Neural crest cell (in vitro differentiated cells): Measurements from ENCODE around the gene MSRB2. TPM values are rescaled to one million over a fixed set of nuclear protein-coding genes. Genes with fewer than 3 reads are reported as not detected.
"Not testable (repeated sequence)": the region's sequence is repeated elsewhere in the genome, so short reads cannot be mapped to it uniquely, and the experiment has no call there.

Source experiments
- DNase-seq: peaks from one replicate; pipeline ENCODE4 v3.0.0; 2021; ENCODE audit warnings: low read depth, mixed read lengths, low spot score
- H3K27ac Mint-ChIP-seq: one replicate; pipeline ENCODE4 v1.8.0; 2021; ENCODE audit warnings: mild to moderate bottlenecking, mixed read lengths; ENCODE audit not compliant: unreplicated experiment
- H3K27me3 Mint-ChIP-seq: 2 replicates; pipeline ENCODE4 v1.8.0; 2021; ENCODE audit warnings: low read depth, mild to moderate bottlenecking, mixed read lengths
- H3K36me3 Mint-ChIP-seq: 2 replicates; pipeline ENCODE4 v1.8.0; 2021; ENCODE audit warnings: low read depth, mild to moderate bottlenecking, mixed read lengths
- H3K4me1 Mint-ChIP-seq: 2 replicates; pipeline ENCODE4 v1.8.0; 2021; ENCODE audit warnings: mixed read lengths
- H3K4me3 Mint-ChIP-seq: one replicate; pipeline ENCODE4 v1.8.0; 2021; ENCODE audit warnings: mild to moderate bottlenecking, mixed read lengths
- H3K9me3 Mint-ChIP-seq: 2 replicates; pipeline ENCODE4 v1.8.0; 2021; ENCODE audit warnings: mixed read lengths
- total RNA-seq: library from RNA; stranded (reverse); gene quantifications from 2 replicates; pipeline ENCODE4 v1.2.1, GENCODE V29; 2021
- TF ChIP-seq, protein P1 (sequence below): fragments of 200-600 bp; sonication (generic); conservative IDR thresholded peaks from 2 replicates; pipeline ENCODE4 v1.5.0; 2021; ENCODE audit warnings: antibody characterized with exemption, mild to moderate bottlenecking

MSRB2 gene
- total RNA-seq, 1 donor from 2014 or later: 28.9 TPM

DNA sequence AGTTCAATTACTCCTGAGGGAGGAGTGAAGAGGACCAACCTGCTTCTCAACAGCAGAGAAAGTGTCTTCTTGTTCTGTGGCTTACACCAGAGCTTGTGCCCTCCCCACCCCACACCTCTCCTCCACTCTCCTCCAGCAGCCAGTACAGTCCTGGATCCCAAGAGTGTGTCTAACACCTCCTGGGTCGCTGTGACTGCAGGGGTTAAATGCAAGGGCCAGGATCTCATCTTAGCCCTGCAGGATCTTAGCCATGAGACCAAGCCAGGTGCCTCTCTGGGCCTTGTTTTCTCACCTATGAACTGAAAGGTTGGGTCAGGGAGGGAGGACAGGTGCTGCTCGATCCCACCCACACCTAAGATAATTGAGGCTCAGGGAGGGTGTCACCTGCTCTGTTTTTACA, 34.5 kb upstream of the MSRB2 start:
- TF ChIP-seq, protein P1, sequence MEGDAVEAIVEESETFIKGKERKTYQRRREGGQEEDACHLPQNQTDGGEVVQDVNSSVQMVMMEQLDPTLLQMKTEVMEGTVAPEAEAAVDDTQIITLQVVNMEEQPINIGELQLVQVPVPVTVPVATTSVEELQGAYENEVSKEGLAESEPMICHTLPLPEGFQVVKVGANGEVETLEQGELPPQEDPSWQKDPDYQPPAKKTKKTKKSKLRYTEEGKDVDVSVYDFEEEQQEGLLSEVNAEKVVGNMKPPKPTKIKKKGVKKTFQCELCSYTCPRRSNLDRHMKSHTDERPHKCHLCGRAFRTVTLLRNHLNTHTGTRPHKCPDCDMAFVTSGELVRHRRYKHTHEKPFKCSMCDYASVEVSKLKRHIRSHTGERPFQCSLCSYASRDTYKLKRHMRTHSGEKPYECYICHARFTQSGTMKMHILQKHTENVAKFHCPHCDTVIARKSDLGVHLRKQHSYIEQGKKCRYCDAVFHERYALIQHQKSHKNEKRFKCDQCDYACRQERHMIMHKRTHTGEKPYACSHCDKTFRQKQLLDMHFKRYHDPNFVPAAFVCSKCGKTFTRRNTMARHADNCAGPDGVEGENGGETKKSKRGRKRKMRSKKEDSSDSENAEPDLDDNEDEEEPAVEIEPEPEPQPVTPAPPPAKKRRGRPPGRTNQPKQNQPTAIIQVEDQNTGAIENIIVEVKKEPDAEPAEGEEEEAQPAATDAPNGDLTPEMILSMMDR: no peak
- Mint-ChIP-seq H3K4me1 (peaks cover 19% of the 10 kb centered on the region), H3K27me3 (no peaks in the 10 kb centered on the region), H3K4me3 (no peak overlapping the region), H3K27ac (no peak overlapping the region), H3K9me3 (peaks cover 6% of the 10 kb centered on the region), H3K36me3 (no peaks in the 10 kb centered on the region)
- no peak for DNase-seq

DNA sequence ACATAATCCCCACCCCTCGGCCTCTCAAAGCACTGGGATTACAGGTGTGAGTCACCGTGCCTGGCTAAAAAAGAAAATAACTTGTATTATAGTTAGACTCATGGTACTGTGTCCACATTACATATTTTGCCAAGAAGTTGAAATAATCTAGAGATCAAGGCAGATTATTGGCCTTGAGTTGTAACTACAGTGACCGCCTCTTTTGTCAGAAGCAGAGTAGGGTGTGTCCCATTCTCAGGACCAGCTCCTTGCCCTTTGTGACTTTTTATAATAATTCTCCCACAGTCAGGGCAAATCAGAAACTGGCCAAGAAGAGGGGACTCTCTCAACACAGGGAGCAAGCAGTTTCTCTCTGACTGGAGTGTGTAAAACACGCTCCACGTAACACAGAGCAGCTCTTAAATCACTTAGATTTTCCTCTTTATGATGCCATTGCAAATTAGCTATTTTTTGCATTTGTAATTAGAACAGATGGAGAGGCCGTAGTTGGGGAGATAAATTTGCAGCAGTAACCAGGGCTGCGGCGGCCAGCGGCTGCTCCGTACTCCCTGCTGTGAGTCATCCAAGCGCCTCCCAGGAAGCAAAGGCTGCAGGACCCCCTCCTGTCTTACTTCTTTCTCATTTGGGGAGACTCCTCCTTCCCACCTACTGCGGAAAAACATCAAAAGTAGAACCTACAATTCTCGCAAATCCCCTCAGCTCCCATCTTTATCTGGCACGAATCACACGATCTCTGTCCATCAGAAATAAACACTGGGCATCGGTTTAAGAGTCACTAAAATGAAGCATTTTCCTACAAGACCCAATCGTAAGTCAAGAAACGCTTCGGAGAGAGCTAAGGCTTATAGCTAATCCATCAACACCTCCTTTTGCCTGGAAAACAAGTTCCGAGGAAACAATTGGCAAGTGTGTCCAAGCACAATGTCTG, 32.1 kb upstream of the MSRB2 start:
- peaks cover 9% of the 10 kb centered on the region for H3K4me1 Mint-ChIP-seq
- no peaks in the 10 kb centered on the region for H3K27me3 Mint-ChIP-seq
- TF ChIP-seq, protein P1: no peak
- DNase-seq: no peak
- no peaks in the 10 kb centered on the region for H3K36me3 Mint-ChIP-seq
- H3K4me3 Mint-ChIP-seq: no peak overlapping the region
- peaks cover 4% of the 10 kb centered on the region for H3K9me3 Mint-ChIP-seq
- no peak overlapping the region for H3K27ac Mint-ChIP-seq

DNA sequence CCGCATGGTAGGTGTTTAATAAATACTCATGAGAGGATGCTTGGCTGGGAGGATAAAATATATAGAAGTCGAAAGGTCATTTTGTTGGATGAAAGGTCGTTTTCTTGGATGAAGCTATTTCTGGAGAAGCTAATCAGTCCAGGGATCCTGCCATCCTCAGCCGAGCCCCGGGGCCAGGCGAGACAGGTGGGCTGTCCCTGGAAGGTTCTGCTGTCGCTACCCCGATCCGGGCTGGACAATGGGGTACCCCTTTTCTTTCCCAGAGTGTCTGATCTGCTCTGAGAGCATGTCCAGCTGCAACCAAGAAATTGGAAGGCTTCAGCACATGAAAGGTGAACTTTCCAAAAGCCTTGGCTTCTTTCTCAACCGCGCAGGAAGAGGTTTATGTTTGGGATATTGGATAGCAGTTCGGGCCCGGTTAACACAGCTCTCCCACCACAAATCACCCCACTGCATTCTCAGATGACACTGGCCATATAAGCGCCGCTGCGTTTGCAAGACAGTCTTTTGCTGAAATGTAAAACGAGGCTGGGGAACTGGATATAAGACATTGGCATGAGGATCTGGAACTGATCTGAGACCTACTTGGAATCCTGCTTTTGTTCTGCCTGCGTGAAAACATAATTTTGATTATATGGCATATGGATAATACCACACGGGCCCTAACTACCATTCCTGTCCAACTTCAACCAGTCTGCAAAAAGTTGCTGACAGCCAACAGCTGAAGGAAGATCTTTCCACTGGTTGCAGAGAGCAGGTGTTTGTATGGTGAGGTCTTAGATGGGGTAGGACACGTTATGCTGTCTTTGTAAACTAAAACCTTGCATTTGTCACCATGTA, 31.2 kb upstream of the MSRB2 start:
- peaks cover 4% of the 10 kb centered on the region for H3K9me3 Mint-ChIP-seq
- no peak overlapping the region for H3K27ac Mint-ChIP-seq
- TF ChIP-seq, protein P1: no peak
- H3K27me3 Mint-ChIP-seq: no peaks in the 10 kb centered on the region
- H3K4me1 Mint-ChIP-seq: peaks cover 9% of the 10 kb centered on the region
- DNase-seq: no peak
- no peaks in the 10 kb centered on the region for H3K36me3 Mint-ChIP-seq
- H3K4me3 Mint-ChIP-seq: no peak overlapping the region

DNA sequence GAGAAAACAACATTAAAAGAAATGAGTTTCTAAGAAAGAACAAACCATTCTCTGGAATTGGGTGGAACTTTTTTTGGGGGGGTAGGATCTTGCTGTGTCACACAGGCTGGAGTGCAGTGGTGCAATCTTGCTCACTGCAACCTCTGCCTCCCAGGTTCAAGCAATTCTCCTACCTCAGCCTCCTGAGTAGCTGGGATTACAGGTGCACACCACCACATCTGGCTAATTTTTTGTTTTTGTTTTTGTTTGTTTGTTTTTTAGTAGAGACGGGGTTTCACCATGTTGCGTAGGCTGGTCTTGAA, 30.6 kb upstream of the MSRB2 start:
- not testable (repeated sequence) for H3K9me3 Mint-ChIP-seq, H3K27me3 Mint-ChIP-seq, H3K4me1 Mint-ChIP-seq, H3K4me3 Mint-ChIP-seq, H3K36me3 Mint-ChIP-seq, DNase-seq, H3K27ac Mint-ChIP-seq

DNA sequence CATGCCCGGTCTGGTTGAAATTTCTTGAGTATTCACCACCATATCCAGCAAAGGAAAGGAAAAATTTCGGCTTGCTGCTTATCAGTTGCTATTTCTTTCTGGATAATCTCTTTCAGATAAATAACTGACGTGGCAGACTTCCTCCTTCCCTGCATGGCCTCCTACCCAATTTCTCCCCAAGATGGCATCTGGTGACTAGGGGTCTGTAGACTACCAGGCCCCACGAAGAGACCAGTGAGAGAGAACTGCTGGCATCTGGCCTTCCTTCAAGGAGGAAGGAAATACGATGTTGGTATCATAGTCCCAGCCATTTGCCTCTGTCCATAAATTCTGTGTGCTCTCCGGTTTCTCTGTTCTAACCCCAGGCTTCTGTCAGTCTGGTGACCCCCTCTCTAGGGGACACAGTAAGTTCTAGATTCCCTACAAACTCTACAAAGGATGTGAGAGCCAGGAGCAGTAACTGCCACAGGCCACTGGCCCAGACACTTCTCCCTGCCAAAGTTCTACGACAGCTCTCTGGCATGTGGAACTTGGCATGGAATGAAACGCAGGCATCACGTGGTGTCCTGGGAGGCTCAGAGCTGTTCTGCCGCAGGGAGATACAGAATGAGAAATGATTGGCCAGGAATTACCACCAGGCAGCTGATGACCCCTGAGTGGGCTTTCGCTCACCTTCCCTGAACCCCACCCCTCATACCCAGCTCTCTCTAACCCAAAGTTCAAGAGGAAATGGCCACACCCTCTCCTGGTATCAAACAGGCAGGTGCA, 30.0 kb upstream of the MSRB2 start:
- Mint-ChIP-seq H3K27me3 (no peaks in the 10 kb centered on the region), H3K4me1 (peaks cover 9% of the 10 kb centered on the region), H3K9me3 (no peaks in the 10 kb centered on the region), H3K36me3 (no peaks in the 10 kb centered on the region), H3K4me3 (no peak overlapping the region), H3K27ac (no peak overlapping the region)
- no peak for DNase-seq
- TF ChIP-seq, protein P1: no peak
